ENCODE results near the gene JAGN1.
A peak's percentile ranks its signal among the peaks of the same experiment; 100 is the strongest.
"Not testable (repeated sequence)": the region's sequence is repeated elsewhere in the genome, so short reads cannot be mapped to it uniquely, and the experiment has no call there.

JAGN1 gene

DNA sequence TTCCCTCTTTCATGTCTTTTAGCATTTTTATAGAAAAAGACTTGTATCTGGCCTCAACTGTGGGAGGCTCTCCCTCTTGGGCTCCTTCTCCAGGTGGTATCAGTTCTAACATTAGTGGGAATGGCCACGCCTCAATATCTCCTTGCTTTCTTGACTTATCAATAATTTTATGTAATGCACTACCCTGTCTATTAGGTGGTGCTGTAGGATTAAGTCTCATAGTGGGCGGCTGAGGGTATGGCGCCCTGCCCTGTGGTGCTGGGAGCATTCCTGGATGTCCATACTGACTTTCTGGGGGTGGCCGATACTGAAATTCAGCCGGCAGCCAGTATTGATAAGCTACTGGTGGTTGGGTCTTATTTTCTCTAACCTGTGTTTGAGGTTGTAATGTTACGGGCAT, 37.9 kb upstream of the JAGN1 start:
- TF ChIP-seq, protein P1, sequence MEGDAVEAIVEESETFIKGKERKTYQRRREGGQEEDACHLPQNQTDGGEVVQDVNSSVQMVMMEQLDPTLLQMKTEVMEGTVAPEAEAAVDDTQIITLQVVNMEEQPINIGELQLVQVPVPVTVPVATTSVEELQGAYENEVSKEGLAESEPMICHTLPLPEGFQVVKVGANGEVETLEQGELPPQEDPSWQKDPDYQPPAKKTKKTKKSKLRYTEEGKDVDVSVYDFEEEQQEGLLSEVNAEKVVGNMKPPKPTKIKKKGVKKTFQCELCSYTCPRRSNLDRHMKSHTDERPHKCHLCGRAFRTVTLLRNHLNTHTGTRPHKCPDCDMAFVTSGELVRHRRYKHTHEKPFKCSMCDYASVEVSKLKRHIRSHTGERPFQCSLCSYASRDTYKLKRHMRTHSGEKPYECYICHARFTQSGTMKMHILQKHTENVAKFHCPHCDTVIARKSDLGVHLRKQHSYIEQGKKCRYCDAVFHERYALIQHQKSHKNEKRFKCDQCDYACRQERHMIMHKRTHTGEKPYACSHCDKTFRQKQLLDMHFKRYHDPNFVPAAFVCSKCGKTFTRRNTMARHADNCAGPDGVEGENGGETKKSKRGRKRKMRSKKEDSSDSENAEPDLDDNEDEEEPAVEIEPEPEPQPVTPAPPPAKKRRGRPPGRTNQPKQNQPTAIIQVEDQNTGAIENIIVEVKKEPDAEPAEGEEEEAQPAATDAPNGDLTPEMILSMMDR (conservative IDR thresholded peaks at IDR 0.05): no peak
- H3K27ac ChIP-seq: no peak overlapping the region

DNA sequence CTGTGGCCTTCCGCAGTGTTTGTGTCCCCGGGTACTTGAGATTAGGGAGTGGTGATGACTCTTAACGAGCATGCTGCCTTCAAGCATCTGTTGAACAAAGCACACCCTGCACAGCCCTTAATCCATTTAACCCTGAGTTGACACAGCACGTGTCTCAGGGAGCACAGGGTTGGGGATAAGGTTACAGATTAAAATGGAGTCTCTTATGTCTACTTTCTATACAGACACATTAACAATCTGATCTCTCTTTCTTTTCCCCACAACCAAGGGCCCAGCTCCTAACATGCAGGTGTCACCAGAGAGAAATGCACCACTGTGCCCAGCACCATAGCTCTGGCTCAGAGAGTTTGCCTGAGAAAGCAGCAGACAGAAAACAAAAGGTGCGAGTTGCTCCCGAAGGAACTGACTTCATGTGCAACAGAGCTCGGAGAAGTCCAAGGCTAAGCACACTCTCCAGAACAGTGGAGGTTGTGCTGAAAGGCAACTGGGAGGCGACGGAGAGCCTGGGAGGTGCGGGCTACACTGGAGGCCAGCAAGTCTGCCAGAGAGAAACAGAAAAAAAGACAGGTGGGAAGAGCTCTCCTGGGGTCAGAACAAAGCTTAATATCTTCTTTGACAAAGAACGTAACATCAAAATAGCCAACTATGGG, 36.0 kb upstream of the JAGN1 start:
- not testable (repeated sequence) for H3K27ac ChIP-seq

DNA sequence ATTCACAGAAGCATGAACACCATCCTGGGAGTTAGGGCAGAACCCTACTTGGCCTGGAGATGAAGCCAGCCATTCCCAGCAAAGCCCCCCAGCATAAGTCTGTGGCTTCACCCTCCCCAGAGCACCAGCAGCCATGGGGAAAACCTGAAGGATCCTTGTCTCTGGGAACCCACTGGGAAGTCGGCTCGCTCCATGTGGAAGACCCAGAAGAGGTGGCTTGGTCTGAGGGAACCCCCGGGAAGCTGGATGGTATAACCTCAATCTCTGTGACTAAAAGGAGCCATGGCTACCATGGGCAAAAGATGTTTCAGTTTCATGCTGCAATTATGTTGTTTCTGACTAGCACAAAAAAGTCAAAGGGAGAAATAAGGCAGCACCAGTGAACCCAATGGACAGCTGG, 34.8 kb upstream of the JAGN1 start:
- TF ChIP-seq, protein P1 (conservative IDR thresholded peaks at IDR 0.05): no peak
- no peak overlapping the region for H3K27ac ChIP-seq

DNA sequence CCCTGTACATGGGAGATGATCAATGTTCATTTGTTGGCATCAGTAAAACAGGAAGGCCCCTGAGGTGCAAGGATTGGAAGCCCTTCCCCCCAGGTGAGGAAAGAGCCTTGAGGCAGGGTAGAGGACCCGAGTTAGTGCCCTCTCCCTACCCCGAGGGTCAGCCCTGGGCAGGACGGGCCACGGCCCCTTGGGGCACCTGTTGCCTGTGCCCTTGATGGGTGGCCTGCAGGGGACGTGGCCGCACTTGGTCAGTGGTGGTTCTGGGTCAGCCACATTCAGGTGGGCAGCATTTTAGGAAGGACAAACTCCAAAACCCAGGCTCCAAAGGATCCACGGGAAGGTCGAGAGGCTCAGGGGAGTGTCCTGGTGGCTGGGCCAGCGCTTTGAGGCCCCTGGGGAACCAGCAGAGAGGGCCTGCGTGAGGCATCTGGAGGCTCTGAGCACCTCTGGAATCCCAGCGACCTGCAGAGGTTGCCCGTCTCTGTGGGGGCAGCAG, 30.8 kb upstream of the JAGN1 start:
- TF ChIP-seq, protein P1 (conservative IDR thresholded peaks at IDR 0.05): no peak
- no peak overlapping the region for H3K27ac ChIP-seq

DNA sequence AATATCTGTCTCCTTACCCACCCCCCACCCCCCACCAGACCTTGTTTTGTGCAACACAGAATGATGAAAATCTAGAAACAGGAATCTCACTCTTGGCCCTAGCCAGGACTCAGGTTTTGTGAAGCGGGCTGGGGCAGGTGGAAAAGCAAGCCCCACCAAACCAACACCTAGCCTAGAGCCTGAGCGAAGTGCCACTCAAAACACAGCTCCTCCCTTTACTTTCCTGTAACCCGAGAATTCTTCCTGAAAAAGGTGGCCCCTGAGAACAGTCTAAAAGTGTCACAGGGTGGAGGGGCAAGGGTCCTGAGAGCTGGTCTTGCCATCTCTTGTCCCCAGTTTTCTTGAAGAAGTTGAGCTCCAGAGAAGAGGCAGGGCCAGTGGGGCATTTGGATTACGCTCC, 29.2 kb upstream of the JAGN1 start:
- TF ChIP-seq, protein P1 (conservative IDR thresholded peaks at IDR 0.05): no peak
- H3K27ac ChIP-seq: no peak overlapping the region

DNA sequence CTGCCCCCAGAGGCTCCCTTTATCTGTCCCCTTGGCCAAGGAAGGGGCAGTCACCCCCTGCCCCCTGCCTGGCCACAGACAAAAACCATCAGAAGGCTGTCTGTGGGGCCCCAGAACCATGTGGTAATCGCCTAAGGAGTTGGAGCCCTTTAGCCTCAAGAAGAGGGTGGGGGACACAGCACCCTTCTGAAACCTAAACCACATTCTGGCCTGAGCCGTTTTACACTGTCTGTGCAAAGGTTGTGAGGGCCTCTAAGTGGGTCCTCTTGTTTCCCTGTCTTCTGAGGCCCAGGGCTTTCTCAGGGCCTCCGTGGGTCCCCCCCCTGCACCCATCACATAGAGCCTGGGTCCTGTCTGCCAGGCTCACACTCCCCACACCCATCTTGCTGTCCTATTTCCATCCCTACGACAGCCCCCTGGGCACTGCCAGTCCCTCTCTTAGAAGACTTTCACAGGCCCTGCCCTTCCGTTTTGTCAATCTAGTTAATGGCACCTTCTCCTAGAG, 28.7 kb upstream of the JAGN1 start:
- no peak overlapping the region for H3K27ac ChIP-seq
- TF ChIP-seq, protein P1 (conservative IDR thresholded peaks at IDR 0.05): no peak

DNA sequence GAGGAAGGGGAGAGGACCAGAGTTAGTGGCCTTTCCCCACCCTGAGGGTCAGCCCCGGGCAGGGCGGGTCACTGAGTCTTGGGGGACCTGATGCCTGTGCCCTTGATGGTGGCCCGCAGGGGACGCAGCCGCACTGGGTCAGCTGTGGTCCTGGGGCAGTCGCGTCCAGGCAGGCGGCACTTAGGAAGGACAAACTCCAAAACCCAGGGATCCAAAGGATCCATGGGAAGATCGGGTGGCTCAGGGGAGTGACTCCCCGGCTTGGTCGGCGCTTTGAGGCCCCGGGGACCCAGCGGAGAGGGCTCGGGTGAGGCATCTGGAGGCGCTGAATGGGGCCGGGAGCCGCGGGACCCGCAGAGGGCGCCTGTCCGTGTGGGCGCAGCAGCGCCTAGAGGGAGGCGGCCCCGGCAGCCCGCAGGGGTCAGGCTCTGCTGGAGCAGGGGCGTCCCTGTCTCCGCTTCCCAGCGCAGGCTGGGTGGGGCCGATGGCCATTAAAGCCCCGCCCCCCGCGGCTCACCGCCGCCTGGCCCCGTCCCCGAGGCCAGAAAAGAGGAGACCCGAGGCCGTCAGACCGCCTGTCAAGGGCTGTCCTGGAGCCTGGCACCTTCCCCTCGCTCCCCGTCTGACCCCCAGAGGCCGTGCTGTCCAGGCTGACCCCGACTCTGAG, 27.9 kb upstream of the JAGN1 start:
- peak overlapping the region; percentile 33; the same call in 1 of the 2 replicates for H3K27ac ChIP-seq
- TF ChIP-seq, protein P1 (conservative IDR thresholded peaks at IDR 0.05): peak; percentile 63

All from VCaP (cell line).